Activated effector memory CD4-positive, alpha-beta T cell treated with anti-CD3 and anti-CD28 coated beads, Interleukin-2, amount 50 U/mL, for 16 hours (primary cell): ENCODE data around the gene MAB21L4.

Experiments
- DNase-seq: peaks from one replicate; pipeline ENCODE4 v3.0.0-alpha.2; 2020

Gene MAB21L4

DNA sequence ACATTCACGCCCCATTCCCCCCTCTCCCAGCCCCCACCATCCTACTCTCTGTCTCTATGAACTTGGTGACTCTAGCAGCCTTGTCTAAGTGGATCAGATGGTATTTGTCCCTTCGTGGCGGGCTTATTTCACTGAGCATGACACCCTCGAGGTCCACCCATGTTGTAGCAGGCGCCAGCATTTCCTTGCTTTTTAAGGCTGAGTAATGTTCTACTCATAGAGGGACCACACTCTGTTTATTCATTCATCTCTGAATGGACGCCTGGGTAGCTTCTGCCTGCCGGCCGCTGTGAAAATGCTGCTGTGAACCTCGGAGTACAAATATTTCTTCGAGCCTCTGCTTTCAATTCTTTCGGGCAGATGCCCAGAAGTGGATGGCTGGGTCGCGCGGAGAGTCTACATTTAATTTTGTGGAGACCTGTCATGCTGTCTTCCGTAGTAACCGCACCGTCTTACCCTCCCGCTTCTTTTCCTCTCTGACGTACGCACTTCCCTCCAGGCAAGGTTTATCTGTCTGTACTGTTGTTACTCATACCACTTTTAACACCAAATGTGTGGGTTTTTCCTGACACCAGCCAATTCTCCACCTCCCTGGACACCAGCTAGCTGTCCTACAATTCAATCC lies 15.8 kb upstream of the MAB21L4 start:
- no peak for DNase-seq

DNA sequence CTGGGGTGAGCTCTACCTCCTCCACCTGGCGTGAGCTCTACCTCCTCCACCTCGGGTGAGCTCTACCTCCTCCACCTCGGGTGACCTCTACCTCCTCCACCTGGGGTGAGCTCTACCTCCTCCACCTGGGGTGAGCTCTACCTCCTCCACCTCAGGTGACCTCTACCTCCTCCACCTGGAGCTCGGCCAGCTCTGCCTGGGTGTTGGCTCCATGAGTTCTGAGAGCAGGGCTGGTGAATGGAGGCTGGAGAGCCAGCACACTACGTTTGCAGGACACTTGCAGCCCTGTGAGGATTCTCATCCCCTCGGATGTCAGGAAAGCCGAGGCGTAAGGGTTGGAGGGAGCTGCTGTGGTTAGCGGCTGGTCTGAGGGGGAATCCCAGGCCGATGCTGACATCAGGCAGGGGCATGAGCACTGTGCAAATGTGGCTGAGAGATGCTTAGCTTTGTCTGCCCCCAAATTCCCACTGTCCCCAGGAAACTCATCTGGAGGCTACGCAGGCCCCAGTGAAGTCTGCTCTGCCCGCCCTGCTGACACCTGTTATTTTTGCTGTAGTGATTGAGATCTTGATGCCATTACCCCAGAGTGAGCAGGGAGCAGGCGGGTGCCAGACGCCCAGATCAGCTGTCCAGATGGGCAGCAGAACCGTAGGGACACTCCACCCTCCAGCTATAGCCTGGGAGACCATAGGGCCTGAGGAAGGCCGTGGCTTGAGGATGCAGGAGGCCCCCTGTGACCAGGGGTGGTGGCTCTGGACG lies 13.4 kb upstream of the MAB21L4 start:
- DNase-seq: no peak

GRCh38 chr2:240906911-240907590 lies 11.1 kb upstream of the MAB21L4 start:
- no peak for DNase-seq

- no peak for DNase-seq
Measured at GRCh38 chr2:240906141-240906910, 10.4 kb upstream of the MAB21L4 start, which contains the start of gene CROCC2. Gene CROCC2, plus strand, starts transcription at chr2:240906336. Its CDS starts 178 bp downstream, at chr2:240906514.

GRCh38 chr2:240905176-240905781 lies 9.3 kb upstream of the MAB21L4 start:
- no peak for DNase-seq

DNA sequence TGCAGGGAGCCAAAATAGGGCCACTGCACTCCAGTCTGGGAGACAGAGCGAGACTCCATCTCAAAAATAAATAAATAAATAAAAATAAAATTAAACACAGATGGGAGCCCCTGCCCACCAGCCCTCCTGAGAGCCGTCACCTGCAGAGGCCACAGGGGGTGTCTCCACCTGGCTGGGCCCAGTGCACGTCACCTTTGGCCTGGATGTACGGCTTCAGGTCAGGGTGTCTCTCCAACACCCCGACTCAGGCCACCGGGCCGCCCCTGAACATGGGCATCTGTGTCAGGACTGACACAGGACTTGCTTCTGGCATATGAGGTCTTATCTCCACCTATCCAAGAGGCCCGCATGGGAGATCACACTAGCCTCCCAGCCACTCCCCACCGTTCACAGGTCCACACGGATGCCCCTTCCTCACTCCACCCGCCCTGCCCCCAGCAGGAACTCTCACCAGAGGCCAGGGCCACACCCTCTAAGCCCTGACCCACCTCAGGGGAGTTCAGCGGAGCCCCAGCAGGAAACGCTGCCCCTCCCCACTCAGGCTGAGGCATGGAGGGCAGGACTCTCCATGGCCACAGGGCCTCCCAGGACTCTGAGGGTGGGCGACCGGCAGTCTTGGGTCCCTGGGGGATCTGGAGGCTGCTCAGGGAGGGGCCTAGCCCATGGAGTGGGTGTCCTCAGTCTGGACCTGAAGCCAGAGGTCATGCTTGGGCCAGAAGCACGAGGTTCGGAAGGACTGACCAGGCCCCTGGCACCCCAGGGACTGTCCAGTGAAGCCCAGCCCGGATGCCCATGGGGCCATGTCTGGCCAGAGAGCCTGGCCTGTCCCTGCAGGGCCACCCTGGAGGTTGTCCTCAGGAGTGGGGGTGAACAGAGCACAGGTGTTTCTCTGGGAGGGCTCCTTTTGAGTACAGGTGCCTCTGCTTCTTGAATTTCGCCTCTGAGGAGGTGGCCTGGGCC lies 8.5 kb upstream of the MAB21L4 start:
- DNase-seq: no peak

DNA sequence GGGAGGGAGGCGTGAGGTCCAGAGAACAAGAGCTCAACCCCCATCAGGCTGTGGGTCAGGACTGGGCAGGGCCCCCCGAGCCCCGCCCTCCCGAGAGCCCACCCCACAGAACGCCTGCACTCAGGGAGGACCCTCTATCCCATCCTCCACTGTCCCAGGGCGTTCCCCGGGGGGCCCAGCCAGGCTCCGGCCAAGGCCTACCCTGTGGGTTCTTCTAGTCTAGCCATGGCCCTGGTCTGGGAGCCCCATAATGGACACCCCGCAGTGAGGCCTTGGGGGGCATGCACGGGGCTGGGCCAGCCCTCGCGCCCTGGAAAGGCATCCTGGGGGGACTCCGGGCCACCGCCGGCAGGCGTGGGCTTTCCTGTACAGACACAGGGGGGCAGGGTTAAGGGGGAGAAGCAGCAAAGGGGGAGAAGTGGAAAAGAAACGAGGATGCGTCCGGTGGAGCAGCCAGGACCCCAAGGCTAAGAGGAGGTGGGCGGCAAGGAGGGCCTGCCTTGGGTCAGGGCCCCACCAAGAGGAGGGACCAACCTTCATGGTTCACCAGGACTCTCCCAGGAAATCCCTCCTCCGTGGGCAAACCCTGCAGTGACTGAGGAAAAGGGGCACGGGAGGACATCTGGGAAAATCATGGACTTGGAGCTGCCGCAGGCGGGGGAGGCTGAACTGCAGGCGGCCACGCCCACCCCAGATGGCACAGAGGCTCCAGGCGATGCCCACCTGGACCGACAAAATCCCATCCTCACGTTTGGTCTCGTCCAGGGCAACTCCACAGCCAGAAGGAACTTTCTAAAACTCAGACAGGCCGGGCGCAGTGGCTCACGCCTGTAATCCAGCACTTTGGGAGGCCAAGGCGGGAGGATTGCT lies 7.5 kb upstream of the MAB21L4 start:
- DNase-seq: no peak

DNA sequence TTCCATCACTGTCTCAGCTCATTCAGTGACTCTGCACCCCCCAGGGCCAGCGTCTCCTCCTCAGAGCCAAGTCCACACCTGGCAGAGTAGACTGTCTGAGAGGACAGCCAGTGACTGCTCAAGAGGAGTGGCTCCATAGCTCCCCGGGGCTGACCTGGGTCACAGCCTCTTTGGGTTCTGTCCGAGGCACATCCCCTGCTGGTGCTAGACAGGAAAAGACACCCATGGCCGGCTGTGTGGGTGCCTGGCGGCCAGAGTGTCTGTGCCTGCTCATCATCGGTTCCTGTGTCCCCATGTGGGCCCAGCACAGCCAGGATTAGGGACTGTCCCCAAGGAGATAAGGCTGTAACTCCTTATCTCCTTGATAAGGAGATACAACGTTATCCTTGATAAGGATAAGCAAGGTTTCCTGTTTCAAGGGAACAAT lies 6.7 kb upstream of the MAB21L4 start:
- no peak for DNase-seq

DNA sequence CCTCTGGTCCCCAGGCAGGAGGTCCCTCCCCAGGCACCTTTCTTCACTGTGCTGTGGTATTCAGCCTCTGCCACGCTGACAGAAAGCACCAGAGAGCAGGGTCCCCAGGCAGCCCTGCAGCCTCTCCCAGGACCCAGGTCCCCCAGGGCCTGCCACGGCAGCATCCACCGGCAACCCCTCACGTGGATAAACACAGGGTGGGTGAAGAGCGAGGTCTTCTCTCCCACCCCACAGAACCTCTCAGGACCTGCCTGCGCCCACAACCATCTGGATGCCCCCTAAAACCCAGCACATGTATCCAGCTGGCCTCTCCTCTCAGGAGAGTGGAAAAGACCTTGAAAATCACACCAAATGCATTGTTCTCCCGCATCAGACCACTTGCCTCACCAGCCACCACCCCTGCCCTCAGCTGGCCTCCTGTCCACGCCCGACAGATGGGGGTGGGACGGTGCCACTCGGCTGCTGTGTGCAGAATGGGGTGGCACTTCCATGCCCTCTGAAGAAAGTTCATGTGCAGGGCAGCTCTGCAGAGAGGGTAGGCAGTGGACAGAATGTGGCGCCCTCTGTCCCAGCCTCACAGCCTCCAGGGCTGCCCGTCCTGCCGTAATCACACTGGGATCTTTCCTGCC lies 6.1 kb upstream of the MAB21L4 start:
- DNase-seq: no peak

- DNase-seq: no peak
Measured at GRCh38 chr2:240900141-240900860, 4.3 kb upstream of the MAB21L4 start.

- no peak for DNase-seq
Measured at GRCh38 chr2:240899468-240899865, 3.5 kb upstream of the MAB21L4 start.

DNA sequence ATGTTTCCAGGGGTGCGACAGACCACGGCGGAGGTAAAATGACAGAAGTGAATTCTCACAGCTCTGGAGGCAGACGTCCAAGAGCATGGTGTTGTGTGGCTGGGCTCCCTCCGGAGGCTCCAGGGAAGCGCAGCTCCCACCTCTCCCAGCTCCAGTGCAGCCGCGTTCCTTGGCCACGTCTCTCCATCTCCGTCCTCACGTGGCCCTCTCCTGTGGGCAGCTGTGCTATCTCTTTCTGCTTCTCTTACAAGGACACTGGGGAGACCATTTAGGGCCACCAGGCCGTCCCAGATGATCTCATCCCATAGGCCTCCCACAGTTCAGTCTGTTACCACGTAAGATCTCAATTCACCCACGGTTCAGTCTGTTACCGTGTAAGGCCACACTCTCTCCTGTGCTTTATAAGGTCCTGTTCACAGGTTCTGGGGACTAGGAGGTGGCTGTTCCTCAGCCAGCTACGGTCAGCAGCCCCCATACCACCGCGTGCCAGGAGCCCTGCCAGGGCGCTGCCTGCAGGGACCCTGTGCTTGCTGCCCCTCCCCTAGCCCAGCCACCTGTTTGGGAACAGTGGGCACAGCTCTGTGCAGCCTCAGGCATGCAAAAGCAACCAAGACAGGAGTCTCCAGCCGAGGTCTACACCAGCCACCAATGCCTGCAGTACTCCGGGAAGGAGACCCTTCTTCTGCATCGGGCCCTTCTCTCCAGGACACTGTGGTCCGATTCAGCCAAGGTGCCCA lies 2.9 kb upstream of the MAB21L4 start:
- DNase-seq: no peak

DNA sequence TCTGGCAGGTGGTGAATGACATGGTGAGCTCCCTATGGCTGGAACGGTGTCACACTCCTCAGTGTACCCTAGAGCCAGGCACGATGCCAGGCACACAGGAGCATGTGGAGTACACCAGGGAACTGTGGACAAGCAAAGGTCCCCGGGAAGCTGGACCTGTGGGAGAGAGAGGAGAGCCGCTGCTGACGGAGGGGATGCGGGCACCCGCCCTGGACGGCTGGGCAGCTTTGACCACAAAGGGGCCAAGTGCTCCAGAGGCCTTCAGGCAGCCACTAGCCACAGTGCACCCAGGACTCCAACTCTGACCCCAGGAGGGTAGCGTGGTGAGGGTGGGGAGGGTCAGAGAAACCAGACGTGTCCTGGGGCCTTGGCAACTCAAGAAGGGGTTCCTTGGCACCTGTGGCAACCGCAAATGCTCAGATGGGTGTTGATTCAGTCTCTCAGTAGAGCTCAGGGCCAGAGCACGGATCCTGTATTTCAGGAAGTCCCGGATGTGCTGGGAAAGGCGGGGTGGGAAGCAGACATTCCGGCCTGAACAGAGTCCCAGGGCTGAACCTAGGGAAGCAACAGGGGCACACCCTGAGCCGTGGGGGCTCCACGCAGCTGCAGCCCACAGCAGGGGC lies 2.3 kb upstream of the MAB21L4 start:
- DNase-seq: no peak

- DNase-seq: no peak
Measured at GRCh38 chr2:240896871-240897692, 1.1 kb upstream of the MAB21L4 start.

GRCh38 chr2:240896394-240896793 lies 438 bp upstream of the MAB21L4 start:
- no peak for DNase-seq

GRCh38 chr2:240894836-240895558 lies 959 bp downstream of the MAB21L4 start:
- DNase-seq: no peak
